ENCODE results near the gene TCAF1. TPM values are rescaled to one million over a fixed set of nuclear protein-coding genes. Genes with fewer than 3 reads are reported as not detected.

TCAF1 gene
- total and polyA plus RNA-seq, 2 donors (not counting 1 experiment from before 2014, with no cell fraction given), result 7.1 to 17.3 TPM

- Histone ChIP-seq H3K4me3 (ENCODE audit: control extremely low read depth in 1 of 5, extremely low read depth in 1 of 5, insufficient read depth in 1 of 5, low read depth in 2 of 5, low read length in 4 of 5) (no peak overlapping the region), H3K9me3 (ENCODE audit: control extremely low read depth in 1 of 3, control insufficient read depth in 2 of 3, insufficient read depth in 1 of 3, low read length in 2 of 3) (peaks cover 0 to 2% (median 0%) of the 10 kb centered on the region in 3 donors), H3K4me1 (ENCODE audit: control insufficient read depth in 2 of 2, insufficient read depth in 2 of 2, low read length in 2 of 2) (no peaks in the 10 kb centered on the region), H3K36me3 (replicated peaks in 1 of 2; ENCODE audit: control extremely low read depth in 1 of 2, control insufficient read depth in 1 of 2, extremely low read depth in 1 of 2, insufficient read depth in 2 of 2, low read length in 1 of 2) (no peaks in the 10 kb centered on the region), H3K4me2 (replicated peaks; ENCODE audit: low read depth, low read length, poor library complexity, severe bottlenecking) (no peak overlapping the region), H3K27me3 (replicated peaks in 1 of 4; ENCODE audit: control extremely low read depth in 1 of 4, control insufficient read depth in 3 of 4, insufficient read depth in 4 of 4, low read length in 3 of 4) (peaks cover 0 to 3% (median 0%) of the 10 kb centered on the region in 4 experiments), H4K20me1 (ENCODE audit: control insufficient read depth, insufficient read depth, low read length, poor library complexity, severe bottlenecking) (no peaks in the 10 kb centered on the region), H3K27ac (ENCODE audit: low read length in 2 of 2) (no peak overlapping the region), H3K9ac (ENCODE audit: low read length) (no peak overlapping the region), H3K79me2 (ENCODE audit: control insufficient read depth, insufficient read depth, low read length) (no peaks in the 10 kb centered on the region), H2AFZ (ENCODE audit: insufficient read depth, low read depth, low read length, poor library complexity, severe bottlenecking) (no peak overlapping the region)
- POLR2A ChIA-PET, result no interaction called here
- DNase-seq, result no peak
- no peak overlapping the region for H3K4me3 Mint-ChIP-seq
- H3K9me3 Mint-ChIP-seq (ENCODE audit: insufficient read depth), result no peaks in the 10 kb centered on the region
- ATAC-seq (ENCODE audit: low read depth), result no peak
- CTCF ChIA-PET, result no interaction called here
- WGBS (ENCODE audit: insufficient coverage), result no CpG with 5 or more reads among the region's 3 CpGs
- peaks cover 26% of the 10 kb centered on the region for H3K27me3 Mint-ChIP-seq
- no peaks in the 10 kb centered on the region for H3K4me1 Mint-ChIP-seq
- intact Hi-C loops (cut with micrococcal nuclease), result no loop called here
- no peak overlapping the region for H3K27ac Mint-ChIP-seq
- TF ChIP-seq CTCF (IDR thresholded peaks at IDR 0.05) (no peak), EZH2 (IDR thresholded peaks at IDR 0.05; ENCODE audit: borderline replicate concordance, insufficient read depth, low read depth, low read length, poor library complexity, severe bottlenecking) (no peak)
Measured at GRCh38 chr7:143913945-143914615, 12.1 kb upstream of the TCAF1 start.

- Mint-ChIP-seq H3K27ac (no peak overlapping the region), H3K4me3 (no peak overlapping the region), H3K9me3 (ENCODE audit: insufficient read depth) (no peaks in the 10 kb centered on the region), H3K27me3 (peaks cover 16% of the 10 kb centered on the region), H3K4me1 (no peaks in the 10 kb centered on the region)
- no peaks in the 10 kb centered on the region for H3K36me3 ChIP-seq (replicated peaks in 1 of 2; ENCODE audit: control extremely low read depth in 1 of 2, control insufficient read depth in 1 of 2, extremely low read depth in 1 of 2, insufficient read depth in 2 of 2, low read length in 1 of 2)
- intact Hi-C loops (cut with micrococcal nuclease), result no loop called here
- no peak overlapping the region for H3K9ac ChIP-seq (ENCODE audit: low read length)
- no peaks in the 10 kb centered on the region for H4K20me1 ChIP-seq (ENCODE audit: control insufficient read depth, insufficient read depth, low read length, poor library complexity, severe bottlenecking)
- H3K4me1 ChIP-seq (ENCODE audit: control insufficient read depth in 2 of 2, insufficient read depth in 2 of 2, low read length in 2 of 2), result no peaks in the 10 kb centered on the region
- DNase-seq, result no peak
- H3K27ac ChIP-seq (ENCODE audit: low read length in 2 of 2), result no peak overlapping the region
- no peak for ATAC-seq (ENCODE audit: low read depth)
- POLR2A ChIA-PET, result no interaction called here
- no peaks in the 10 kb centered on the region for H3K79me2 ChIP-seq (ENCODE audit: control insufficient read depth, insufficient read depth, low read length)
- WGBS (ENCODE audit: insufficient coverage), result 100% methylated on average over 1 of the region's 3 CpGs
- TF ChIP-seq CTCF (IDR thresholded peaks at IDR 0.05), result no peak
- no peak for TF ChIP-seq EZH2 (IDR thresholded peaks at IDR 0.05; ENCODE audit: borderline replicate concordance, insufficient read depth, low read depth, low read length, poor library complexity, severe bottlenecking)
- CTCF ChIA-PET, result no interaction called here
- H3K4me3 ChIP-seq (ENCODE audit: control extremely low read depth in 1 of 5, extremely low read depth in 1 of 5, insufficient read depth in 1 of 5, low read depth in 2 of 5, low read length in 4 of 5), result no peak overlapping the region
- H3K27me3 ChIP-seq (replicated peaks in 1 of 4; ENCODE audit: control extremely low read depth in 1 of 4, control insufficient read depth in 3 of 4, insufficient read depth in 4 of 4, low read length in 3 of 4), result no peaks in the 10 kb centered on the region
- no peak overlapping the region for H2AFZ ChIP-seq (ENCODE audit: insufficient read depth, low read depth, low read length, poor library complexity, severe bottlenecking)
- no peaks in the 10 kb centered on the region for H3K9me3 ChIP-seq (ENCODE audit: control extremely low read depth in 1 of 3, control insufficient read depth in 2 of 3, insufficient read depth in 1 of 3, low read length in 2 of 3)
- no peak overlapping the region for H3K4me2 ChIP-seq (replicated peaks; ENCODE audit: low read depth, low read length, poor library complexity, severe bottlenecking)
Measured at GRCh38 chr7:143910473-143911248, 8.7 kb upstream of the TCAF1 start.
